SU-DHL-6 (cell line): ENCODE data around the gene KCNH1.

Source experiments
- H2AFZ ChIP-seq: fragments of 200-600 bp; sonication (generic); 2 replicates; pipeline ENCODE4 v1.6.1; 2014; ENCODE audit warnings: low read depth, mild to moderate bottlenecking, moderate library complexity, mixed read lengths, antibody characterized with exemption, low read length; ENCODE audit not compliant: severe bottlenecking
- H3F3A ChIP-seq: fragments of 200-600 bp; shearing (Covaris generic); 2 replicates; pipeline ENCODE4 v1.6.0; 2016; ENCODE audit warnings: antibody characterized with exemption, mild to moderate bottlenecking; ENCODE audit not compliant: insufficient read depth
- H3K27ac ChIP-seq: fragments of 200-600 bp; sonication (generic); 2 replicates; pipeline ENCODE4 v1.5.1; 2016; ENCODE audit warnings: low read depth, mild to moderate bottlenecking, low read length, moderate library complexity, mixed read lengths
- H3K27me3 ChIP-seq: fragments of 200-600 bp; sonication (generic), shearing (Covaris generic); 2 replicates; pipeline ENCODE4 v1.6.0; 2014; ENCODE audit warnings: mild to moderate bottlenecking, low read length
- H3K36me3 ChIP-seq: fragments of 200-600 bp; sonication (generic); 2 replicates; pipeline ENCODE4 v1.6.1; 2014; ENCODE audit warnings: mild to moderate bottlenecking, low read length, mixed read lengths
- H3K4me2 ChIP-seq: fragments of 300-600, 200-600 bp; shearing (Covaris generic), sonication (generic); 2 replicates; pipeline ENCODE4 v1.6.0; 2014; ENCODE audit warnings: low read length, low read depth, mild to moderate bottlenecking; ENCODE audit not compliant: poor library complexity, severe bottlenecking
- H3K4me3 ChIP-seq: fragments of 200-600 bp; sonication (generic); 2 replicates; pipeline ENCODE4 v1.5.1; 2014; ENCODE audit warnings: antibody characterized with exemption, low read length, mild to moderate bottlenecking, mixed read lengths; ENCODE audit not compliant: insufficient read depth, poor library complexity, severe bottlenecking
- H3K79me2 ChIP-seq: fragments of 200-600 bp; sonication (generic); 2 replicates; pipeline ENCODE4 v1.6.1; 2014; ENCODE audit warnings: mild to moderate bottlenecking, low read length, moderate library complexity; ENCODE audit not compliant: insufficient read depth
- H3K9ac ChIP-seq: fragments of 200-600 bp; sonication (generic); 2 replicates; pipeline ENCODE4 v1.7.0; 2014; ENCODE audit warnings: mild to moderate bottlenecking, low read length
- H3K9me2 ChIP-seq: fragments of 200-600 bp; sonication (generic); replicated peaks from 2 replicates; pipeline ENCODE4 v1.6.1; 2014; ENCODE audit warnings: low read length; ENCODE audit not compliant: insufficient read depth
- H3K9me3 ChIP-seq: fragments of 200-600 bp; sonication (generic); 2 replicates; pipeline ENCODE4 v1.6.1; 2014; ENCODE audit warnings: low read length, mixed read lengths; ENCODE audit not compliant: insufficient read depth
- H4K20me1 ChIP-seq: fragments of 200-600 bp; sonication (generic); 2 replicates; pipeline ENCODE4 v1.6.1; 2014; ENCODE audit warnings: low read depth, mild to moderate bottlenecking, antibody characterized with exemption, low read length, moderate library complexity, mixed read lengths
- CTCF ChIP-seq: fragments of 200-600 bp; sonication (generic); IDR thresholded peaks from one replicate; pipeline ENCODE4 v1.5.1; 2017; ENCODE audit warnings: antibody characterized with exemption, mild to moderate bottlenecking, low read length, moderate library complexity; ENCODE audit not compliant: insufficient read depth, poor library complexity, severe bottlenecking
- EZH2phosphoT487 ChIP-seq: fragments of 200-600 bp; sonication (generic), shearing (Covaris generic); conservative IDR thresholded peaks from 2 replicates; pipeline ENCODE4 v1.6.1; 2018; ENCODE audit warnings: mild to moderate bottlenecking, antibody characterized with exemption, low read length, moderate library complexity, mixed read lengths

The KCNH1 gene

GRCh38 chr1:210629276-210629675 lies 504.7 kb downstream of the KCNH1 start:
- no peaks in the 10 kb centered on the region; the same call in 1 of the 2 replicates for H3K9me2 ChIP-seq

GRCh38 chr1:210627755-210628154 lies 506.2 kb downstream of the KCNH1 start:
- Histone ChIP-seq H3K27ac (no peak overlapping the region), H3K9me2 (no peaks in the 10 kb centered on the region; the same call in 1 of the 2 replicates), H3K27me3 (no peaks in the 10 kb centered on the region), H3F3A (no peaks in the 10 kb centered on the region), H2AFZ (no peak overlapping the region), H3K36me3 (no peaks in the 10 kb centered on the region), H3K4me3 (no peak overlapping the region), H4K20me1 (no peaks in the 10 kb centered on the region), H3K79me2 (no peaks in the 10 kb centered on the region), H3K9ac (no peak overlapping the region), H3K9me3 (no peaks in the 10 kb centered on the region), H3K4me2 (no peak overlapping the region)
- TF ChIP-seq CTCF (no peak), EZH2phosphoT487 (no peak)

More at GRCh38 chr1:210629276-210629675, 504.7 kb downstream of the KCNH1 start:
- no peak overlapping the region for H3K9ac ChIP-seq
- no peaks in the 10 kb centered on the region for H3K9me3 ChIP-seq
- H3K79me2 ChIP-seq = no peaks in the 10 kb centered on the region
- H2AFZ ChIP-seq = no peak overlapping the region
- H3F3A ChIP-seq = no peaks in the 10 kb centered on the region
- H4K20me1 ChIP-seq = no peaks in the 10 kb centered on the region
- TF ChIP-seq EZH2phosphoT487 = no peak
- no peak for TF ChIP-seq CTCF
- no peak overlapping the region for H3K27ac ChIP-seq
- no peak overlapping the region for H3K4me2 ChIP-seq
- H3K4me3 ChIP-seq = no peak overlapping the region
- no peaks in the 10 kb centered on the region for H3K36me3 ChIP-seq
- no peaks in the 10 kb centered on the region for H3K27me3 ChIP-seq
